ENCODE data around the gene KCNQ4. TPM values are rescaled to one million over a fixed set of nuclear protein-coding genes. Genes with fewer than 3 reads are reported as not detected.

The KCNQ4 gene
- total RNA-seq, 1 donor from 2014 or later, result 0.85 TPM

DNA sequence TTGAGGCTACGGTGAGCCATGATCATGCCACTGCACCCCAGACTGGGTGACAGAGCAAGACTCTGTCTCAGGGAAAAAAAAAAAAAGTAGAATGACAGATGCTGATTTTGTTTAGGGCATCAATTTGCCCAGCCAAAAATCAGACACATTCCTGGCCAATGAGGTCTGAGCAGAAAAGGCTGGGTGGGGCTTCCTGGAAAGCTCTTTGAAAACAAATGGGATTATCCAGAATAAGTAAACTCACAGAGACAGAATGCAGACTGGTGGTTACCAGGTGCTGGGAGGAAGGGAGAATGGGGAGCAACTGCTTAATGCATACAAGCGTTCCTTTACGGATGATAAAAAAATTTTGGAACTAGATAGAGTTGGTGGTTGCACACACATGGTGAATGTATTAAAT is 88.7 kb downstream of the KCNQ4 start:
- Mint-ChIP-seq H3K27me3 (no peaks in the 10 kb centered on the region), H3K4me1 (ENCODE audit: unreplicated experiment) (peaks cover 4% of the 10 kb centered on the region), H3K4me3 (no peak overlapping the region), H3K27ac (no peak overlapping the region), H3K36me3 (no peaks in the 10 kb centered on the region), H3K9me3 (peaks cover 7% of the 10 kb centered on the region)
- no peak for DNase-seq (ENCODE audit: extremely low spot score, unreplicated experiment)
- TF ChIP-seq, protein P1, sequence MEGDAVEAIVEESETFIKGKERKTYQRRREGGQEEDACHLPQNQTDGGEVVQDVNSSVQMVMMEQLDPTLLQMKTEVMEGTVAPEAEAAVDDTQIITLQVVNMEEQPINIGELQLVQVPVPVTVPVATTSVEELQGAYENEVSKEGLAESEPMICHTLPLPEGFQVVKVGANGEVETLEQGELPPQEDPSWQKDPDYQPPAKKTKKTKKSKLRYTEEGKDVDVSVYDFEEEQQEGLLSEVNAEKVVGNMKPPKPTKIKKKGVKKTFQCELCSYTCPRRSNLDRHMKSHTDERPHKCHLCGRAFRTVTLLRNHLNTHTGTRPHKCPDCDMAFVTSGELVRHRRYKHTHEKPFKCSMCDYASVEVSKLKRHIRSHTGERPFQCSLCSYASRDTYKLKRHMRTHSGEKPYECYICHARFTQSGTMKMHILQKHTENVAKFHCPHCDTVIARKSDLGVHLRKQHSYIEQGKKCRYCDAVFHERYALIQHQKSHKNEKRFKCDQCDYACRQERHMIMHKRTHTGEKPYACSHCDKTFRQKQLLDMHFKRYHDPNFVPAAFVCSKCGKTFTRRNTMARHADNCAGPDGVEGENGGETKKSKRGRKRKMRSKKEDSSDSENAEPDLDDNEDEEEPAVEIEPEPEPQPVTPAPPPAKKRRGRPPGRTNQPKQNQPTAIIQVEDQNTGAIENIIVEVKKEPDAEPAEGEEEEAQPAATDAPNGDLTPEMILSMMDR (conservative IDR thresholded peaks at IDR 0.05), result no peak

DNA sequence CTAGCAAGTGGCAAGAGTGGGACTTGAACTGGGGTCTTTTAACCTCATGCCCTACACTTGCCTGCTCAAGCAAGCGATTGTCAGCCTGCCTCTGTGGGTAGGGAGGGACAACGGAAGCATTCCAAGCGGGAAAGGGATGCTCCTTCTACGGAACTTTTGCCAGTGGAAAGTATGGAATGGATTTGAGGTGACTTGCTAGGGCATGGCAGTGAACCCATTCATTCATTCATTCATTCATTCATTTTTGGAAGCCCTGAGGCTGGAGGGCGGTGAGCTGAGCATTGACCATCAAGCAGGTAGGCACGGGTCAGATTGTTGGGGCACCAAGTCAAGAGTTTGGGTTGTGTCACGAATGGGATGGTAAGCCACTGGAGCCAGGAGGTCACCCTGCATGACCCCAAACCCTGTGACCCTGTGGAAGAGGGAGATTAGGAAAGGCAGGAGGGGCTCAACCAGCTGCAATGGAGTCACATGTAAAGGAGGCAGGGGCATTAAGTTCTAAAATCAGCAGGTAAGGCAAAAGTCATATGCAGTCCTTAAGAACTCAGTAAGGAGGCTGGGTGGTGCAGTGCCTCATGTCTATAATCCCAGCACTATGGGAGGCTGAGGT is 90.4 kb downstream of the KCNQ4 start:
- Mint-ChIP-seq H3K36me3 (no peaks in the 10 kb centered on the region), H3K9me3 (peaks cover 7% of the 10 kb centered on the region), H3K4me1 (ENCODE audit: unreplicated experiment) (no peaks in the 10 kb centered on the region), H3K27me3 (no peaks in the 10 kb centered on the region), H3K4me3 (no peak overlapping the region), H3K27ac (no peak overlapping the region)
- TF ChIP-seq, protein P1 (conservative IDR thresholded peaks at IDR 0.05), result no peak
- DNase-seq (ENCODE audit: extremely low spot score, unreplicated experiment), result no peak

DNA sequence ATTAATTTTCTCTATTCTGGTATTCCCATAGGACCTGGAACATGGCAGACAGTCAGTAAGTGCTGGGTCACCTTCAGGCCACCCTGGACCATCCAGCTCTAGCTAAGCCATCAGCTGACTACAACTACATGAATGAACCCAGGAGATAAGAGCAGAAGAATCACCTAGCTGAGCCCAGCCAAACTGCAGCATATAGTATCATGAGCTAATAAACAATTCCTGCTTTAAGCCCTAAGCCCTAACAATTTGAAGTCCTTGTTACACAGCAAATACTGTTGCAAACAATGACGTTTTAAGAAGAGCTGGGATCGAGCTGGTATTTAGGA is 92.8 kb downstream of the KCNQ4 start:
- H3K4me1 Mint-ChIP-seq (ENCODE audit: unreplicated experiment), result no peaks in the 10 kb centered on the region
- no peak overlapping the region for H3K4me3 Mint-ChIP-seq
- H3K9me3 Mint-ChIP-seq, result peaks cover 7% of the 10 kb centered on the region
- H3K36me3 Mint-ChIP-seq, result no peaks in the 10 kb centered on the region
- TF ChIP-seq, protein P1 (conservative IDR thresholded peaks at IDR 0.05), result no peak
- no peak for DNase-seq (ENCODE audit: extremely low spot score, unreplicated experiment)
- H3K27me3 Mint-ChIP-seq, result no peaks in the 10 kb centered on the region
- no peak overlapping the region for H3K27ac Mint-ChIP-seq

DNA sequence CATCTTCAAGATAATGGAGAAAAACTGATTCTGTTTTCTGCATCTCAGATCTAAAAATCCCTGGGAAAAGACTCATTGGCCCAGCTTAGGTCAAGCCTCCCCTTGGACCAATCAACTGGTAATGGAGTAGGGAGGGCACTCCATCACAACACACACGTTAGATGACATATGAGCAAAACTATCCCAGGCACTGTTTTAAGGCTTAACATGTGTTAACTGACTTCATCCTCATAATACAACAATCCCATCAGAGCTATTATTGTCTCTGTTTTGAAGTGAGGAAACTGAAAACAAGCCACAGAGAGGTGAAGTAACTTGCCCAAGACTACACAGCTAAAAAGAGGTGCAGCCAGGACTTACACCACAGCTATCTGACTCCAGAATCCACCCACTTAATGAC is 93.3 kb downstream of the KCNQ4 start:
- Mint-ChIP-seq H3K9me3 (peaks cover 7% of the 10 kb centered on the region), H3K36me3 (no peaks in the 10 kb centered on the region), H3K27ac (no peak overlapping the region), H3K27me3 (no peaks in the 10 kb centered on the region), H3K4me1 (ENCODE audit: unreplicated experiment) (no peaks in the 10 kb centered on the region), H3K4me3 (no peak overlapping the region)
- TF ChIP-seq, protein P1 (conservative IDR thresholded peaks at IDR 0.05), result no peak
- no peak for DNase-seq (ENCODE audit: extremely low spot score, unreplicated experiment)

DNA sequence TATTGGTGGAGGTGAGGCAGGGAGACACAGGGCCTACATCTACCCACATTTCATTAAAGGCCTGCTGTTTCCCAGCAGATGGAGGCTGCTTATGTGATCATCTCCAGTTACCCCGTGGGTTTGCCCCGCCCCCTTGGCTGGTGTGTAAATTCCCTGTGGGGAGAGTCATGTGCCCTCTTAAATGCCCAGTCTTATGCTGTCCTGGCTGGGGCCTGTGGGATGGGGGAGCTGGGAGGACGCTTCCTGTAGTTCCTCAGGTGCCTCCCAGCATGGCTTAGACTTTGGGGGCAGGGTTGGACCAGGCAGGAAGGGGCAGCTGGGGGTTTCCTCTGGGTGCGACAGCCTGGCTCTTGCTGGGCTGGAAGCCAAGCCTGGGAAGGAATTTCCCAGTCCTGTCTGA is 94.1 kb downstream of the KCNQ4 start:
- Mint-ChIP-seq H3K4me1 (ENCODE audit: unreplicated experiment) (no peaks in the 10 kb centered on the region), H3K36me3 (no peaks in the 10 kb centered on the region), H3K4me3 (no peak overlapping the region), H3K9me3 (peaks cover 7% of the 10 kb centered on the region), H3K27ac (no peak overlapping the region), H3K27me3 (no peaks in the 10 kb centered on the region)
- no peak for DNase-seq (ENCODE audit: extremely low spot score, unreplicated experiment)
- TF ChIP-seq, protein P1 (conservative IDR thresholded peaks at IDR 0.05), result no peak

DNA sequence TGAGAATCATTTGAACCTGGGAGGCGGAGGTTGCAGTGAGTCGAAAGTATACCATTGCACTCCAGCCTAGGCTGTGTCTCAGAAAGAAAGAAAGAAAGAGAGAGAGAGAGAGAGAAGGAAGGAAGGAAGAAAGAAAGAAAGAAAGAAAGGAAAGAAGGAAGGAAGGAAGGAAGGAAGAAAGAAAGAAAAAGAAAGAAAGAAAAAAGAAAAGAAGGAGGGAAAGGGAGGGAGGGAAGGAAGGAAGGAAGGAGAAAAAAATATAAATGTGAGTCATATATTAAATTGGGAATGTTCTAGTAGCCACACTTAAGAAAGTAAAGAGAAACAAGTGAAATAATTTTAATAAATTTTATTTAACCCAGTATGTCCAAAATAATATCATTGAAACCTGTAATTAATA is 95.3 kb downstream of the KCNQ4 start:
- Mint-ChIP-seq H3K27me3 (peaks cover 4% of the 10 kb centered on the region), H3K4me3 (no peak overlapping the region), H3K27ac (no peak overlapping the region), H3K9me3 (peaks cover 7% of the 10 kb centered on the region), H3K4me1 (ENCODE audit: unreplicated experiment) (no peaks in the 10 kb centered on the region), H3K36me3 (no peaks in the 10 kb centered on the region)
- no peak for DNase-seq (ENCODE audit: extremely low spot score, unreplicated experiment)
- TF ChIP-seq, protein P1 (conservative IDR thresholded peaks at IDR 0.05), result no peak
